Loucy (cell line): Measurements from ENCODE around the gene SRGN.

ENCODE experiments used
- H2AFZ ChIP-seq: fragments of 200-600 bp; sonication (generic); 2 replicates; pipeline ENCODE4 v1.6.0; 2016; ENCODE audit warnings: antibody characterized with exemption, mild to moderate bottlenecking, low read length, moderate library complexity
- H3F3A ChIP-seq: fragments of 200-600 bp; 2 replicates; pipeline ENCODE4 v1.6.0; 2016; ENCODE audit warnings: antibody characterized with exemption, low read depth, mild to moderate bottlenecking
- H3K27me3 ChIP-seq: fragments of 200-600 bp; sonication (generic); 2 replicates; pipeline ENCODE4 v1.6.1; 2014; ENCODE audit warnings: low read length, mild to moderate bottlenecking; ENCODE audit not compliant: insufficient read depth, poor library complexity, severe bottlenecking
- H3K36me3 ChIP-seq: fragments of 200-600 bp; sonication (generic); 2 replicates; pipeline ENCODE4 v1.6.1; 2016; ENCODE audit warnings: low read length; ENCODE audit not compliant: insufficient read depth
- H3K4me1 ChIP-seq: fragments of 200-600 bp; sonication (generic); 2 replicates; pipeline ENCODE4 v1.5.1; 2014; ENCODE audit warnings: low read length, mild to moderate bottlenecking; ENCODE audit not compliant: insufficient read depth, poor library complexity, severe bottlenecking
- H3K4me2 ChIP-seq: fragments of 200-600 bp; sonication (generic); 2 replicates; pipeline ENCODE4 v1.6.0; 2014; ENCODE audit warnings: antibody characterized with exemption, low read length, low read depth, mild to moderate bottlenecking; ENCODE audit not compliant: poor library complexity, severe bottlenecking
- H3K4me3 ChIP-seq: fragments of 200-600 bp; sonication (generic); 2 replicates; pipeline ENCODE4 v1.5.1; 2014; ENCODE audit warnings: low read length, mild to moderate bottlenecking, mixed read lengths; ENCODE audit not compliant: poor library complexity, severe bottlenecking
- H3K79me2 ChIP-seq: fragments of 200-600 bp; sonication (generic); 2 replicates; pipeline ENCODE4 v1.6.1; 2014; ENCODE audit warnings: low read length; ENCODE audit not compliant: insufficient read depth
- H3K9ac ChIP-seq: fragments of 200-600 bp; sonication (generic); 2 replicates; pipeline ENCODE4 v1.6.0; 2014; ENCODE audit warnings: mild to moderate bottlenecking, low read depth, low read length, moderate library complexity; ENCODE audit not compliant: poor library complexity, severe bottlenecking
- H3K9me2 ChIP-seq: fragments of 200-600 bp; sonication (generic); replicated peaks from 2 replicates; pipeline ENCODE4 v1.6.1; 2016; ENCODE audit warnings: low read depth, low read length, mixed read lengths
- H3K9me3 ChIP-seq: fragments of 200-600 bp; sonication (generic); 2 replicates; pipeline ENCODE4 v1.6.1; 2014; ENCODE audit warnings: mild to moderate bottlenecking, antibody characterized with exemption, low read length, low read depth; ENCODE audit not compliant: insufficient read depth
- H4K20me1 ChIP-seq: fragments of 200-600 bp; sonication (generic); 2 replicates; pipeline ENCODE4 v1.6.0; 2014; ENCODE audit warnings: antibody characterized with exemption, low read length, mild to moderate bottlenecking; ENCODE audit not compliant: insufficient read depth, poor library complexity, severe bottlenecking
- EZH2phosphoT487 ChIP-seq: fragments of 200-600 bp; IDR thresholded peaks from 2 replicates; pipeline ENCODE4 v1.6.1; 2018; ENCODE audit warnings: antibody characterized with exemption, mild to moderate bottlenecking, moderate library complexity, borderline replicate concordance
- TF ChIP-seq, protein P1 (sequence below): fragments of 200-600 bp; sonication (generic); conservative IDR thresholded peaks from 2 replicates; pipeline ENCODE4 v1.5.1; 2014; ENCODE audit warnings: mild to moderate bottlenecking, antibody characterized with exemption, low read length

Gene SRGN

GRCh38 chr10:69088801-69089501 is 1.0 kb downstream of the SRGN start:
- TF ChIP-seq EZH2phosphoT487: no peak
- TF ChIP-seq, protein P1, sequence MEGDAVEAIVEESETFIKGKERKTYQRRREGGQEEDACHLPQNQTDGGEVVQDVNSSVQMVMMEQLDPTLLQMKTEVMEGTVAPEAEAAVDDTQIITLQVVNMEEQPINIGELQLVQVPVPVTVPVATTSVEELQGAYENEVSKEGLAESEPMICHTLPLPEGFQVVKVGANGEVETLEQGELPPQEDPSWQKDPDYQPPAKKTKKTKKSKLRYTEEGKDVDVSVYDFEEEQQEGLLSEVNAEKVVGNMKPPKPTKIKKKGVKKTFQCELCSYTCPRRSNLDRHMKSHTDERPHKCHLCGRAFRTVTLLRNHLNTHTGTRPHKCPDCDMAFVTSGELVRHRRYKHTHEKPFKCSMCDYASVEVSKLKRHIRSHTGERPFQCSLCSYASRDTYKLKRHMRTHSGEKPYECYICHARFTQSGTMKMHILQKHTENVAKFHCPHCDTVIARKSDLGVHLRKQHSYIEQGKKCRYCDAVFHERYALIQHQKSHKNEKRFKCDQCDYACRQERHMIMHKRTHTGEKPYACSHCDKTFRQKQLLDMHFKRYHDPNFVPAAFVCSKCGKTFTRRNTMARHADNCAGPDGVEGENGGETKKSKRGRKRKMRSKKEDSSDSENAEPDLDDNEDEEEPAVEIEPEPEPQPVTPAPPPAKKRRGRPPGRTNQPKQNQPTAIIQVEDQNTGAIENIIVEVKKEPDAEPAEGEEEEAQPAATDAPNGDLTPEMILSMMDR: no peak
- Histone ChIP-seq H3K36me3 (no peaks in the 10 kb centered on the region), H3K9me3 (no peaks in the 10 kb centered on the region), H3F3A (no peaks in the 10 kb centered on the region), H3K4me2 (peak overlapping the region; percentile 99), H4K20me1 (no peaks in the 10 kb centered on the region), H3K9me2 (no peaks in the 10 kb centered on the region), H3K9ac (peak overlapping the region; percentile 81), H3K27me3 (no peaks in the 10 kb centered on the region), H2AFZ (peak overlapping the region; percentile 74; the same call in 1 of the 2 replicates), H3K4me1 (peaks cover 49% of the 10 kb centered on the region), H3K4me3 (peak overlapping the region; percentile 84), H3K79me2 (peaks cover 24% of the 10 kb centered on the region)

GRCh38 chr10:69089638-69090599 is 2.0 kb downstream of the SRGN start:
- Histone ChIP-seq H3K9me3 (no peaks in the 10 kb centered on the region), H4K20me1 (no peaks in the 10 kb centered on the region), H3K9ac (peak overlapping the region; percentile 35), H3F3A (no peaks in the 10 kb centered on the region), H2AFZ (peak overlapping the region; percentile 8; the same call in 1 of the 2 replicates), H3K4me3 (peak overlapping the region; percentile 84), H3K27me3 (no peaks in the 10 kb centered on the region), H3K4me2 (peak overlapping the region; percentile 99), H3K79me2 (peaks cover 24% of the 10 kb centered on the region), H3K4me1 (peaks cover 49% of the 10 kb centered on the region), H3K9me2 (no peaks in the 10 kb centered on the region), H3K36me3 (no peaks in the 10 kb centered on the region)
- TF ChIP-seq, protein P1: no peak
- TF ChIP-seq EZH2phosphoT487: no peak

DNA sequence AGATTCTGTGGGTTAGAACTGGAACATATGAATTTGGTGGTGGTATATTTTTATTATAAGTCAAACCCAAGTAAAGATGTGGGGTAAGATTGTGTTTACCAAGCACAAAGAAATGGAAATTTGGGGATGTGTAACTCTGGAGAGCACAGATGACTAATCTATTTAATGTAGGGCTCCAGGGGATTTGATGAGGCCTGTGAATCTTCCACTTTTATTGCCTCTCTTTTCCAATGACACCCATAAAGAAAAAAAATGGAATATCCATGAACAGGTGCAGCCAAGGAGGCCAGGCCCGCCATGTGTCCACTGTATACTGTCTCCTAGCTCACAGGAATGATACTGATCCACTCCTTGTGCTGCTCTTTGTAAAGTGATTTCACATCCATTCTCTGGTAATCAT is 2.8 kb downstream of the SRGN start:
- H3K79me2 ChIP-seq: peaks cover 24% of the 10 kb centered on the region
- H3K4me3 ChIP-seq: peak overlapping the region; percentile 84

More for the DNA sequence above, 2.8 kb downstream of the SRGN start:
- Histone ChIP-seq H4K20me1 (no peaks in the 10 kb centered on the region), H3K9ac (peak overlapping the region; percentile 35), H3K9me3 (no peaks in the 10 kb centered on the region), H3K4me1 (peaks cover 49% of the 10 kb centered on the region), H3K4me2 (peak overlapping the region; percentile 99), H3F3A (no peaks in the 10 kb centered on the region), H2AFZ (no peak overlapping the region), H3K9me2 (no peaks in the 10 kb centered on the region), H3K36me3 (no peaks in the 10 kb centered on the region), H3K27me3 (no peaks in the 10 kb centered on the region)
- no peak for TF ChIP-seq EZH2phosphoT487
- TF ChIP-seq, protein P1: no peak
